ENCODE results near the gene XAB2. TPM values are rescaled to one million over a fixed set of nuclear protein-coding genes. Genes with fewer than 3 reads are reported as not detected.

XAB2 gene
- total RNA-seq, 2 experiments from 2014 or later = 118 to 121 TPM

DNA sequence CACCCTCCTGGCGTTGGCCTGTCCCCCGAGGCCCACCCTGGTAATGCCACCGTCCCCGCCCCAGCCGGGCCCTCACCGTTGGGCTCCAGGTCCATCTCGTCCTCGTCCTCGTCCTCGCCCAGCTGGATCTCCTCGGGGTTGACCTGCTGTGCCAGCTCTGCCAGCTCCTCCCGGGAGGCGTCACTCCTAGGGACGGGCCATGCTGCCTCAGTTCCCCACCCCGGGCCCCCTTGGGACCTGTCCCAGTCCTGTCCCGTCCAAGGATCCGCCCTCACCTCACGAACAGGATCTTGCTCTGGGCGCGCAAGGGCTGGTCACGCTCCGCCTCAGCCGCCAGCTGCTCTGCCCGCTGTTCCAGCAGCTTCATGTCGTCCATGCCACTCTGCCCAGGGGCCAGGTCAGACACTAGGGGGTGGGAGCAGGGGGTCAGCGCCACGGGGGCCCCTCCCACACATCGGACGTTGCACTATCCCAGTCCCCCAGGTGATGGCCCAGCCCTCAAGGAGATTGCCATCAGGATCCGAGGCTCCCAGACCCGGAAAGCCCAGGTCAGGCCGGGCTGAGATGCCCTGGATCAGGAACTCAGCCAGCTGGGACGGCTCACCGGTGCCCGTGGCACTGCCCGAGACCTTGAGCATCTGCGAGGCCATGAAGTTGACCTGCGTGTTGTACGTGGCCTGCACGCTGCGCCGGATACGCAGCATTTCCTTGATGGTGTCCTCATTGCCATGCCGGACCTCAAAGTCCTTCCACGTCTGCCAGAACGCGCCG is 9.5 kb downstream of the XAB2 start:
- TF ChIP-seq, protein P1, sequence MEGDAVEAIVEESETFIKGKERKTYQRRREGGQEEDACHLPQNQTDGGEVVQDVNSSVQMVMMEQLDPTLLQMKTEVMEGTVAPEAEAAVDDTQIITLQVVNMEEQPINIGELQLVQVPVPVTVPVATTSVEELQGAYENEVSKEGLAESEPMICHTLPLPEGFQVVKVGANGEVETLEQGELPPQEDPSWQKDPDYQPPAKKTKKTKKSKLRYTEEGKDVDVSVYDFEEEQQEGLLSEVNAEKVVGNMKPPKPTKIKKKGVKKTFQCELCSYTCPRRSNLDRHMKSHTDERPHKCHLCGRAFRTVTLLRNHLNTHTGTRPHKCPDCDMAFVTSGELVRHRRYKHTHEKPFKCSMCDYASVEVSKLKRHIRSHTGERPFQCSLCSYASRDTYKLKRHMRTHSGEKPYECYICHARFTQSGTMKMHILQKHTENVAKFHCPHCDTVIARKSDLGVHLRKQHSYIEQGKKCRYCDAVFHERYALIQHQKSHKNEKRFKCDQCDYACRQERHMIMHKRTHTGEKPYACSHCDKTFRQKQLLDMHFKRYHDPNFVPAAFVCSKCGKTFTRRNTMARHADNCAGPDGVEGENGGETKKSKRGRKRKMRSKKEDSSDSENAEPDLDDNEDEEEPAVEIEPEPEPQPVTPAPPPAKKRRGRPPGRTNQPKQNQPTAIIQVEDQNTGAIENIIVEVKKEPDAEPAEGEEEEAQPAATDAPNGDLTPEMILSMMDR (IDR thresholded peaks at IDR 0.05) = no peak
- H3K4me1 ChIP-seq (ENCODE audit: insufficient read depth, low read length) = no peaks in the 10 kb centered on the region
- H3K27me3 ChIP-seq (ENCODE audit: control insufficient read depth in 1 of 2, insufficient read depth in 2 of 2, low read length in 2 of 2) = no peaks in the 10 kb centered on the region
- peaks cover 4% of the 10 kb centered on the region for H3K4me1 Mint-ChIP-seq (ENCODE audit: low read depth)
- no peaks in the 10 kb centered on the region for H3K27me3 Mint-ChIP-seq
- peaks cover 0 to 9% of the 10 kb centered on the region in 2 experiments for H3K9me3 ChIP-seq (ENCODE audit: control insufficient read depth in 1 of 2, insufficient read depth in 1 of 2, low read length in 2 of 2)
- CTCF ChIA-PET = no interaction called here
- peaks cover 58% of the 10 kb centered on the region for H3K36me3 Mint-ChIP-seq (ENCODE audit: low read depth)
- H3K27ac ChIP-seq (ENCODE audit: low read depth in 1 of 2, low read length in 2 of 2) = no peak overlapping the region
- H3K27ac Mint-ChIP-seq = no peak overlapping the region
- no peak overlapping the region for H3K4me3 ChIP-seq (ENCODE audit: low read length)
- DNase-seq (no peak), ATAC-seq (ENCODE audit: poor library complexity) (no peak)
- H3K9me3 Mint-ChIP-seq = no peaks in the 10 kb centered on the region
- H3K4me3 Mint-ChIP-seq = no peak overlapping the region
- peaks cover 67% of the 10 kb centered on the region for H3K36me3 ChIP-seq (ENCODE audit: insufficient read depth, low read length)
- intact Hi-C loops (cut with DNase I, micrococcal nuclease) = no loop called here
- POLR2A ChIA-PET = interaction anchor here (1.0 kb wide), 1 partner anchor 10 kb away, joined by 4 read pairs; the partner anchor contains the start of genes PET100 and XAB2

DNA sequence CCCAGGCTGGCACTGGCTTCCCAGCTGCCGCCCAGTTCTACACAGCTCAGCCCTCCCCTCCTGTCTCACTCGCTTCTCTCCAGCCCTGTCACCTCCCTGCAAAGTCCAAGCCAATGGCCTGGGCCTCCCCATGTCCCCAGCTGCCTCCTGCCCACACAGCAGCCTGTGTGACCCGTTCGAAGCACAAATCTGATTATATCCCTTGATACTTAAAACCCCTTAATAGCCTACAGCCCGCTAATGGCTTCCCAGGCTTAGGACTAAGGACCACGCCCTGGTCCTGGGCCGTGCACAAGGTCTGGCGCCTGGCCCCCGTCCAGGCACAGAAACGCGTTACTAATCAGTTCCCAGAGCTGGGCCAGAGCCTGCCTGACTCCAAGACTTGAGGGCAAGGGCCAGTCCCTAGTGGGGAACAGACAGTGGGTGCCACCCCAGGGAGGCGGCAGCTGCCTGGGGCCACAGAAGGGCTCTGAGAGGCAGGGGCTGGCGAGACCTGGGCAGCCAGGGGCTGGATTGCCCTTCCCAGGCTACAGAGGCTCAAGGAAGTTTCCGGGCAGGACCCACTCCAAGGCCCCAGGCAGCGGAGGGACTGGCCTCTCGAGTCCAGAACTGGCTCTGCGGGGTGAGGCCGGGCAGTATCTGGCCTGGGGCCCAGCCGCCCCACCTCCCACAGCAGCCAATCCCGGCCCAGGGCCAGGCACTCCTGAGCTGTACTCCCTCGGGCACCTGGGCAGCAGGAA is 10.4 kb downstream of the XAB2 start:
- no peaks in the 10 kb centered on the region for H3K4me1 ChIP-seq (ENCODE audit: insufficient read depth, low read length)
- H3K4me3 ChIP-seq (ENCODE audit: low read length) = no peak overlapping the region
- H3K9me3 Mint-ChIP-seq = no peaks in the 10 kb centered on the region
- TF ChIP-seq, protein P1 (IDR thresholded peaks at IDR 0.05) = no peak
- H3K4me1 Mint-ChIP-seq (ENCODE audit: low read depth) = peaks cover 4% of the 10 kb centered on the region
- POLR2A ChIA-PET = interaction anchor here (1.0 kb wide), 1 partner anchor 11 kb away, joined by 4 read pairs; the partner anchor contains the start of genes PET100 and XAB2
- CTCF ChIA-PET = no interaction called here
- H3K27me3 Mint-ChIP-seq = no peaks in the 10 kb centered on the region
- peaks cover 59% of the 10 kb centered on the region for H3K36me3 ChIP-seq (ENCODE audit: insufficient read depth, low read length)
- H3K27ac ChIP-seq (ENCODE audit: low read depth in 1 of 2, low read length in 2 of 2) = no peak overlapping the region
- no peak overlapping the region for H3K4me3 Mint-ChIP-seq
- peaks cover 49% of the 10 kb centered on the region for H3K36me3 Mint-ChIP-seq (ENCODE audit: low read depth)
- no peak overlapping the region for H3K27ac Mint-ChIP-seq
- no peaks in the 10 kb centered on the region for H3K27me3 ChIP-seq (ENCODE audit: control insufficient read depth in 1 of 2, insufficient read depth in 2 of 2, low read length in 2 of 2)
- intact Hi-C loops (cut with DNase I, micrococcal nuclease) = no loop called here
- peaks cover 0 to 9% of the 10 kb centered on the region in 2 experiments for H3K9me3 ChIP-seq (ENCODE audit: control insufficient read depth in 1 of 2, insufficient read depth in 1 of 2, low read length in 2 of 2)
- no peak for ATAC-seq (ENCODE audit: poor library complexity)
- no peak for DNase-seq

DNA sequence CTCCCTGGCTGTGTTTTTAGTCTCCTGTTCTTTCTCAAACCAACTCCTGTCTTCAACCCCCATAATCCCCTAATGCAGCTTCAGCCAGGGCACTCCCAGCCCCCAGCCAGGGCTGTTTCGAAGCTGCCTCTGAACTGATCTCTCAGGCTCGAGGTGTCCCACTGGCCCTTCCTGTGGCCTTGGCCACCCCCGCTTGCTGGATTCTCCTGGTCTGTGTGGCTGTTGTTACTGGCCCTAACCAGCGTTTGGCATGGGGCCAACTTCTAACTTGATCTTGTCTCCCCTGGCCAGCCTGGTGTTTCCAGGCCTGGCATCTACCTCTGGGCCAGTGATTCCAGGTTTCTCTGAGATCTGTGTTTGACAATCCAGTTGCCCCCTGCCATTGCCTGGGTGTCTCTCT is 11.0 kb downstream of the XAB2 start:
- ChIA-PET CTCF (no interaction called here), POLR2A (no interaction called here)
- TF ChIP-seq, protein P1 (IDR thresholded peaks at IDR 0.05) = no peak
- H3K9me3 ChIP-seq (ENCODE audit: control insufficient read depth in 1 of 2, insufficient read depth in 1 of 2, low read length in 2 of 2) = peaks cover 0 to 9% of the 10 kb centered on the region in 2 experiments
- Mint-ChIP-seq H3K4me3 (no peak overlapping the region), H3K9me3 (no peaks in the 10 kb centered on the region), H3K27ac (no peak overlapping the region), H3K27me3 (no peaks in the 10 kb centered on the region), H3K4me1 (ENCODE audit: low read depth) (peaks cover 4% of the 10 kb centered on the region), H3K36me3 (ENCODE audit: low read depth) (peaks cover 46% of the 10 kb centered on the region)
- H3K27me3 ChIP-seq (ENCODE audit: control insufficient read depth in 1 of 2, insufficient read depth in 2 of 2, low read length in 2 of 2) = no peaks in the 10 kb centered on the region
- no peak overlapping the region for H3K27ac ChIP-seq (ENCODE audit: low read depth in 1 of 2, low read length in 2 of 2)
- ATAC-seq (ENCODE audit: poor library complexity) = no peak
- H3K4me3 ChIP-seq (ENCODE audit: low read length) = no peak overlapping the region
- DNase-seq = no peak
- intact Hi-C loops (cut with DNase I, micrococcal nuclease) = no loop called here
- H3K36me3 ChIP-seq (ENCODE audit: insufficient read depth, low read length) = peaks cover 54% of the 10 kb centered on the region
- no peaks in the 10 kb centered on the region for H3K4me1 ChIP-seq (ENCODE audit: insufficient read depth, low read length)

Measured in CD4-positive, alpha-beta T cell (primary cell).